GM21390 (cell line): Measurements from ENCODE around the gene C15orf62.

ENCODE experiments used
- ATAC-seq: cut with Tn5 transposase; IDR thresholded peaks from one replicate; pipeline ENCODE4 v1.9.1; 2021; ENCODE audit not compliant: unreplicated experiment

C15orf62 gene

DNA sequence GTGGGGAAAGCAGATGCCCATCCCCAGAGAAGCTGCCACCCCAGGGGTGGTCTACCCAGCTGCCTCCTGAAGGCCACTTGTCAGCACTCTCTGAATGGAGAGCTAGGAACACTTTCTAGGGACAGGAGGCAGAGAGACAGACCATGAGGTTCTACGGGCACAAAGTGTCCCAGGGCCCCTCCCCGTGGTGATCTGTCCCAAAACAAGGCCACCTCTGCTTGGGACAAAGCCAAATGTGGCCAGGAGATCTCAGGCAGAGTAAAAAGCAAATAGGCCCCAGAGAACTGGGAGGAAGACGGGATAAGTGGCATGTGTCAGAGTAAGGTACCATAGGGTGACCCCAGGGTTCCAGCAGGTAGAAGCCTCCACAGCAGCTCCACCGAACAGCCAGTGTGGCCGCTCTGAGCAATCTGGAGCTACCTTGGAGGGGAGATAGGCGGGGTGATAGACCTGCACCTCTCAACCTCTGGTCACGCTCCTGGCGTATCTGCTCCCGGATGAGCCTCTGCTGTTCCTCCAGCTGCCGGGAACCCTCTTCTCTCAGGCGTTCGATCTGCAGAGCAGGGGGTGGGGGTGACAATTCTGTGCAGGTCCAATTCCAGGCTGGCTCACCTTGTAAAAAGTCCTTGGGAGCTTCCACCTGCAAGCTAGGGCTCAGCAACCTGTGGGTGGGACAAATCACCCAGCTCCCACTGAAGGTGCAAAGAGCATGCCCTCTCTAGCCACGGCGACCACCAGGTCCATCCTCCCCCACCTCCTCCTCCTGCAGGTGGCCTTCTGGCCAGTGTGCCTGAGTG lies 6.2 kb downstream of the C15orf62 start:
- ATAC-seq: no peak

- ATAC-seq: no peak
Measured at GRCh38 chr15:40776537-40777141, 6.9 kb downstream of the C15orf62 start.

GRCh38 chr15:40782609-40783227 lies 12.9 kb downstream of the C15orf62 start:
- ATAC-seq: peak; percentile 69

- no peak for ATAC-seq
Measured at GRCh38 chr15:40785164-40785563, 15.4 kb downstream of the C15orf62 start.

- ATAC-seq: no peak
Measured at GRCh38 chr15:40785814-40786213, 16.0 kb downstream of the C15orf62 start.

GRCh38 chr15:40787344-40787841 lies 17.6 kb downstream of the C15orf62 start:
- no peak for ATAC-seq

DNA sequence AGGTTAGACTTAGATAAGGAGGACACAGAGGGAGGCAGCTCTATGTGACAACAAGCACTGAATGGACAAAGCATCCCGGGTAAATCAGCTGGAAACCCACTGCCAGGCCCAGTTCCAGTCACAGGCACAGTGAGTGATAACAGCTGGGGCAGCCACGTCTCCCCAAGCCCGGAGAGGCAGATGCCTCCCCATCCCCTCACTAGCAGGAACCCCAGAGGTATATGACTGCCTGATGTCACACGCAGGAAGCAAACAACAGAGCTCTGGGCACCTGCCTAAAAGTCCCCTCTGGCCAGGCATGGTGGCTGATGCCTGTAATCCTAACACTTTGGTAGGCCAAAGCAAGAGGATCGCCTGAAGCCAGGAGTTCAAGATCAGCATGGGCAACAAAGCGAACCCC lies 18.2 kb downstream of the C15orf62 start:
- no peak for ATAC-seq

GRCh38 chr15:40789119-40789518 lies 19.3 kb downstream of the C15orf62 start:
- no peak for ATAC-seq

- ATAC-seq: no peak
Measured at GRCh38 chr15:40789999-40790398, 20.2 kb downstream of the C15orf62 start.

- no peak for ATAC-seq
Measured at GRCh38 chr15:40790718-40791117, 20.9 kb downstream of the C15orf62 start.

DNA sequence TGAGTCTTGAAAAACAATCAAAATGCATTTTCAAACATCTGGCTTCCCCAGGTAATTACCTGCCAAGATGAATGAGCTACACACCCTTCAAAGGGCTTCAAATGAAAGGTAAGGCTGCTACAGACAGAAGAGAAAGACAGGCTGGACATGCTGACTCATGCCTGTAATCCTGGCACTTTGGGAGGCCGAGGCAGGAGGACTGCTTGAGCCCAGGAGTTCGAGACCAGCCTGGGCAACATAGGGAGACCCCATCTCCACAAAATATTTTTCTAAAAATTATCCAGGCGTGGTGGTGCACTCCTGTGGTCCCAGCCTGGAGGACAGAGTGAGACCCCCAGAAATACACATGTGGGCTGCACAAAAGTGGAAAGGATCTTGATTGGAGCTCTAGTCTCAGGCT lies 22.6 kb downstream of the C15orf62 start:
- ATAC-seq: no peak

- no peak for ATAC-seq
Measured at GRCh38 chr15:40793216-40793989, 23.6 kb downstream of the C15orf62 start.

- no peak for ATAC-seq
Measured at GRCh38 chr15:40796041-40796440, 26.3 kb downstream of the C15orf62 start.

GRCh38 chr15:40796512-40796911 lies 26.7 kb downstream of the C15orf62 start:
- ATAC-seq: no peak

GRCh38 chr15:40799523-40799922 lies 29.7 kb downstream of the C15orf62 start:
- ATAC-seq: no peak

GRCh38 chr15:40803076-40803475 lies 33.3 kb downstream of the C15orf62 start:
- no peak for ATAC-seq

DNA sequence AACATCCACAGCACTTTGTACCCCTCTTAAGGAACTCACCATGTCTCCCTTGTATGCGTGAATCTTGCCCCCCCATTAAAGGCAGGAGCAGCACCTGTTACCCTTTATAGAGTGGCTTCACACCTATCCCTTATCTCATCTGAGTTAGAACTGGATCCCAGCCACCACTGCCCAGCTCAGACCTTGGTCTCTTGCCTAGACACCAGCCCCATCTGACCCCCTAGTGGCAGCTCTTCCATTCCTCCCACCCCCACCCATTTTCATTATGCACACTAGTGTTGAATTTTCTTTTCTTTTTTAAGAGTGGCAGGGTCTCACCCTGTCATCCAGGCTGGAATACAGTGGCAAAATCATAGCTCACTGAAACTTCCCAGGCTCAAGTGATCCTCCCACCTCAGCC lies 33.9 kb downstream of the C15orf62 start:
- ATAC-seq: no peak

GRCh38 chr15:40806672-40807027 lies 36.9 kb downstream of the C15orf62 start:
- ATAC-seq: no peak

GRCh38 chr15:40807028-40807887 lies 37.5 kb downstream of the C15orf62 start, which contains the start of the genes DNAJC17 and ZFYVE19:
TSS of gene DNAJC17 (minus strand) at chr15:40807473. CDS start at chr15:40807446, 27 bp downstream.
TSS of gene ZFYVE19 (plus strand) at chr15:40807089. CDS start at chr15:40807590, 501 bp downstream.
- peak; percentile 93 for ATAC-seq

GRCh38 chr15:40807888-40808461 lies 38.2 kb downstream of the C15orf62 start:
- no peak for ATAC-seq
